Spleen (tissue), 11 donors: Measurements from ENCODE around the gene TBL1XR1. TPM values are rescaled to one million over a fixed set of nuclear protein-coding genes. Genes with fewer than 3 reads are reported as not detected.

Experiments used
- DNase-seq: peaks from one replicate; pipeline ENCODE4 v3.0.0-alpha.2; 2020
- H3K27ac ChIP-seq, 8 donors: fragments of 200-600 bp; sonication (generic) in 7 of 8; 1 replicate in 4 of 8; 2 replicates in 4 of 8; pipeline versions ENCODE4 v1.5.0 to v1.8.0; 2016 to 2021; ENCODE audit warnings: inconsistent platforms in 4 of 8, mild to moderate bottlenecking in 4 of 8, moderate library complexity in 1 of 8
- H3K27me3 ChIP-seq, 7 donors: fragments of 200-600 bp; sonication (generic) in 6 of 7; replicated peaks in 1 of 7; 1 replicate in 4 of 7; 2 replicates in 3 of 7; pipeline versions ENCODE4 v1.5.0 to v1.8.0; 2016 to 2021; ENCODE audit warnings: inconsistent platforms in 3 of 7, mild to moderate bottlenecking in 1 of 7
- H3K36me3 ChIP-seq, 6 donors: fragments of 200-600 bp; sonication (generic) in 5 of 6; 1 replicate in 4 of 6; 2 replicates in 2 of 6; pipeline versions ENCODE4 v1.5.0 to v1.8.0; 2016 to 2021; ENCODE audit warnings: inconsistent platforms in 2 of 6
- H3K4me1 ChIP-seq, 6 donors: fragments of 200-600 bp; sonication (generic) in 5 of 6; 1 replicate in 3 of 6; 2 replicates in 3 of 6; pipeline versions ENCODE4 v1.5.0 to v1.8.0; 2016 to 2021; ENCODE audit warnings: inconsistent platforms in 3 of 6
- H3K4me3 ChIP-seq, 8 donors: fragments of 200-600 bp; sonication (generic) in 7 of 8; 1 replicate in 4 of 8; 2 replicates in 4 of 8; pipeline versions ENCODE4 v1.5.0 to v1.8.0; 2016 to 2021; ENCODE audit warnings: inconsistent platforms in 4 of 8, mild to moderate bottlenecking in 4 of 8, moderate library complexity in 2 of 8
- H3K9me3 ChIP-seq, 8 donors: fragments of 200-600 bp; sonication (generic) in 7 of 8; 1 replicate in 4 of 8; 2 replicates in 4 of 8; pipeline versions ENCODE4 v1.5.0 to v1.8.0; 2016 to 2021; ENCODE audit warnings: inconsistent platforms in 4 of 8
- CTCF ChIP-seq, 11 experiments: fragments of 200-600 bp in 7 of 11; fragments of 450-650 bp in 4 of 11; sonication (generic) in 4 of 11; IDR thresholded peaks in 8 of 11; conservative IDR thresholded peaks in 3 of 11; 1 replicate in 7 of 11; 2 replicates in 4 of 11; pipeline versions ENCODE4 v1.4.0 to v1.8.0; 2016 to 2021; ENCODE audit warnings: antibody characterized with exemption in 11 of 11, inconsistent platforms in 4 of 11, mild to moderate bottlenecking in 1 of 11
- POLR2A ChIP-seq, 3 donors: fragments of 450-650 bp; IDR thresholded peaks; one replicate each; pipeline ENCODE4 v1.5.1; 2017; ENCODE audit warnings: antibody characterized with exemption in 3 of 3, mild to moderate bottlenecking in 1 of 3
- POLR2AphosphoS5 ChIP-seq, 3 donors: sonication (generic); formaldehyde crosslinking; IDR thresholded peaks; one replicate each; pipeline ENCODE4 v1.5.1; 2017; ENCODE audit warnings: antibody characterized with exemption in 3 of 3
- WGBS, 5 donors: extraction: QIAGEN DNeasy Blood & Tissue Kit in 3 of 5; methylation state at CpG; one replicate each; pipeline versions ENCODE4 v1.1.5 to v1.1.7; 2013 to 2018; 5-methylcytosine and 5-hydroxymethylcytosine counted together
- intact Hi-C: fragments of 100-400 bp; cut with DNase I; formaldehyde crosslinking; loops from one replicate; pipeline ENCODE4 v1.15.0; 2023; ENCODE audit warnings: low total_unique reads
- polyA plus RNA-seq, 3 donors: library from polyadenylated mRNA; stranded (reverse); fragments of 200-250 nt; gene quantifications; one replicate each; pipeline ENCODE4 v1.2.1, GENCODE V29; 2013
- small RNA-seq, 4 donors: library from RNA; depleted of rRNA; stranded (forward); fragments of <200 nt; gene quantifications; one replicate each; pipeline ENCODE3, GENCODE V24; 2016
- total RNA-seq, 7 donors: library from RNA; depleted of rRNA in 3 of 7; stranded (reverse); fragments of >200 nt in 3 of 7; fragmentation: NEBNext Ultra II Directional in 4 of 7; extraction: Animal tissue kit (Norgen Biotek cat#: 25700) in 4 of 7; gene quantifications; one replicate each; pipeline versions ENCODE4 v1.1.0 to v1.2.1, GENCODE V29; 2016 to 2021
- donor health status: healthy with polysubstance abuse.
- donor health status: DM: no; HTN: no; CAD: no; lungs with moderate emphysema.
- donor health status: DM: no; HTN: no; CAD: no.
- donor health status: Bipolar disorder and iron deficiency.
- donor health status: healthy.
- donor health status: DM: no; HTN: no; CAD: no.
- donor health status: DM: yes; HTN: yes; CAD: no.

TBL1XR1 gene
- total and polyA plus RNA-seq, 10 donors, result 32.4 to 168 (median 97.2) TPM

DNA sequence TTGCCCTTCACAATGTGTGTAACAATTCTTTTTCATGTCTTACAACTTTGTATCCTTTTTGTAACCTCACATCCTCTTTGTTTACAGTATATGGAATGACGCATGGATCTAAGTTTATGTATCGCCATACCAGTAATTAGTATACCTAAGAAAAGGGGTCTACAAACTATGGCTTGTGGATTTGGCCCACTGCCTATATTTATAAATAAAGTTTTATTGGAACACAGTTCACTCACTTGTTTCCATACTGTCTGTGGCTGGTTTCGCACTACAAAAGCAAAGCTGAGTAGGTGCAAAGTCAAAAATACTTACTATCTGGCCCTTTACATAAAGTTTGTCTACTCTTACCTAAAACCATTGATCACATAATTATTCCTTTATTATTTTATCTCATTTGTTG is 226.5 kb downstream of the TBL1XR1 start:
- intact Hi-C loops, result no loop called here

DNA sequence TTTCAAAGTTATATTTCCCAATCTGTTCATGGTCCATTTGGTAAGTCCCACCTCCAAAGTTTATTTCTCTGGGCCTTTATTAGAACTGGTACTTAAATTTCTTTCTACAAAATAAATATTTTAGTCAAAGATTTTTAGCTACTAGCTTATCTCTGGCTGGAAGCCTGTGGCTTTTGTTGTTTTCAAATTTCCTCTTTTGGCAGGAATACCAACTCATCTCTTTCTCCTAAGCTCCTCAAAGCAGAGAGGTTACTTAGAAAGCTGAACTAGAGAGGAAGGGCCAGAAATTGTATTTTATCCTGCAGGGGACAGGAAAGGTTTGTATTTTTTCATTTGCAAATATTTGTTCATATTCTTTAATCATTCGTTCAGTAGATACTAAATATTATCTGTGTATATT is 227.8 kb downstream of the TBL1XR1 start:
- Histone ChIP-seq H3K9me3 (no peaks in the 10 kb centered on the region), H3K27me3 (no peaks in the 10 kb centered on the region), H3K4me1 (no peaks in the 10 kb centered on the region), H3K4me3 (no peak overlapping the region), H3K27ac (no peak overlapping the region), H3K36me3 (no peaks in the 10 kb centered on the region)
- 69 to 86% (median 74%) methylated on average over 1 of the region's 1 CpG for WGBS, 5 donors
- DNase-seq, result no peak
- TF ChIP-seq POLR2A (IDR thresholded peaks at IDR 0.05) (no peak), CTCF (IDR thresholded peaks at IDR 0.05 in 8 of 11, conservative IDR thresholded peaks at IDR 0.05 in 3 of 11) (no peak), POLR2AphosphoS5 (IDR thresholded peaks at IDR 0.05) (no peak)
- intact Hi-C loops, result no loop called here

More for the DNA sequence above, 226.5 kb downstream of the TBL1XR1 start:
- Histone ChIP-seq H3K27ac (no peak overlapping the region), H3K4me1 (no peaks in the 10 kb centered on the region), H3K36me3 (no peaks in the 10 kb centered on the region), H3K27me3 (no peaks in the 10 kb centered on the region), H3K4me3 (no peak overlapping the region), H3K9me3 (no peaks in the 10 kb centered on the region)
- TF ChIP-seq CTCF (IDR thresholded peaks at IDR 0.05 in 8 of 11, conservative IDR thresholded peaks at IDR 0.05 in 3 of 11) (no peak), POLR2A (IDR thresholded peaks at IDR 0.05) (no peak), POLR2AphosphoS5 (IDR thresholded peaks at IDR 0.05) (no peak)
- WGBS, 5 donors, result 85 to 100% (median 98%) methylated on average over 3 of the region's 3 CpGs
- no peak for DNase-seq

Small RNAs within 50 kb of the gene (small RNA-seq; reads per million reads assigned to genes)
- 0 reads per million in 4 donors for gene RF00019
- 0 reads per million in 4 donors for gene RNU6-681P
